Adrenal gland (tissue), 12 donors: ENCODE data around the gene DNM1. TPM values are rescaled to one million over a fixed set of nuclear protein-coding genes. Genes with fewer than 3 reads are reported as not detected.

Source experiments
- DNase-seq, 7 donors: peaks; one replicate each; pipeline ENCODE4 v3.0.0-alpha.2; 2019 to 2020
- H3K27ac ChIP-seq, 5 donors: fragments of 200-600 bp; sonication (generic) in 4 of 5; 1 replicate in 3 of 5; 2 replicates in 2 of 5; pipeline versions ENCODE4 v1.5.1 to v1.8.0; 2016 to 2020; ENCODE audit warnings: mild to moderate bottlenecking in 1 of 5
- H3K27me3 ChIP-seq: fragments of 200-600 bp; 2 replicates; pipeline ENCODE4 v1.8.0; 2021
- H3K36me3 ChIP-seq, 2 donors: fragments of 200-600 bp; replicated peaks in 1 of 2; 1 replicate in 1 of 2; 2 replicates in 1 of 2; pipeline versions ENCODE4 v1.5.1 to v1.8.0; 2018 to 2022
- H3K4me1 ChIP-seq, 2 donors: fragments of 200-600 bp; replicated peaks in 1 of 2; 1 replicate in 1 of 2; 2 replicates in 1 of 2; pipeline versions ENCODE4 v1.5.1 to v1.8.0; 2018 to 2021
- H3K4me3 ChIP-seq, 4 donors: fragments of 200-600 bp; sonication (generic) in 3 of 4; one replicate each; pipeline ENCODE4 v1.5.1; 2016 to 2018
- H3K9me3 ChIP-seq, 3 donors: fragments of 200-600 bp; sonication (generic) in 1 of 3; replicated peaks in 1 of 3; 1 replicate in 2 of 3; 2 replicates in 1 of 3; pipeline versions ENCODE4 v1.5.1 to v1.8.0; 2016 to 2021
- CTCF ChIP-seq, 6 experiments: fragments of 450-650 bp in 4 of 6; fragments of 200-600 bp in 2 of 6; sonication (generic) in 1 of 6; IDR thresholded peaks; 1 replicate in 5 of 6; 2 replicates in 1 of 6; pipeline versions ENCODE4 v1.5.1 to v1.8.0; 2016 to 2021; ENCODE audit warnings: antibody characterized with exemption in 6 of 6, mild to moderate bottlenecking in 2 of 6, moderate library complexity in 1 of 6
- POLR2A ChIP-seq, 2 donors: fragments of 450-650 bp; IDR thresholded peaks; one replicate each; pipeline ENCODE4 v1.6.1; 2017; ENCODE audit warnings: antibody characterized with exemption in 2 of 2, mild to moderate bottlenecking in 2 of 2, moderate library complexity in 1 of 2
- WGBS, 4 donors: extraction: QIAGEN DNeasy Blood & Tissue Kit in 2 of 4; methylation state at CpG; one replicate each; pipeline versions ENCODE4 v1.1.5 to v1.1.7; 2013 to 2017; 5-methylcytosine and 5-hydroxymethylcytosine counted together
- intact Hi-C, 2 donors: fragments of 100-400 bp; cut with DNase I; formaldehyde crosslinking; loops; one replicate each; pipeline versions ENCODE4 v1.14.1 to v1.15.0; 2022 to 2023
- polyA plus RNA-seq, 3 donors: library from polyadenylated mRNA; stranded (reverse); fragments of 200-250 nt in 2 of 3; fragments of 350-450 nt in 1 of 3; fragmentation: Illumina TruSeq in 1 of 3; extraction: RNeasy Lipid Tissue Mini Kit (QIAGEN cat#74804) in 1 of 3; gene quantifications; one replicate each; pipeline ENCODE4 v1.2.3, GENCODE V29; 2013 to 2014
- total RNA-seq, 9 donors: library from RNA; depleted of rRNA in 4 of 9; stranded (reverse); fragments of >200 nt in 4 of 9; fragments of 120-200 nt in 1 of 9; fragmentation: NEBNext Ultra II Directional in 1 of 9; extraction: Animal tissue kit (Norgen Biotek cat#: 25700) in 1 of 9; gene quantifications; one replicate each; pipeline versions ENCODE4 v1.1.0 to v1.2.4, GENCODE V29; 2013 to 2023
- donor health status: healthy with polysubstance abuse.
- donor health status: Bipolar disorder and iron deficiency.
- donor health status: DM: yes; HTN: yes; CAD: no.
- donor health status: DM: no; HTN: no; CAD: no.
- donor health status: DM: no; HTN: no; CAD: no.
- donor health status: DM: yes; HTN: yes; CAD: no.

The DNM1 gene
- total and polyA plus RNA-seq, 12 donors, result 2.4 to 44.3 (median 12.2) TPM

GRCh38 chr9:128288273-128289004 lies 85.3 kb downstream of the DNM1 start:
- Histone ChIP-seq H3K27me3 (no peaks in the 10 kb centered on the region), H3K4me3 (no peak overlapping the region), H3K36me3 (peaks cover 0 to 19% of the 10 kb centered on the region in 2 donors), H3K4me1 (no peaks in the 10 kb centered on the region), H3K9me3 (no peaks in the 10 kb centered on the region), H3K27ac (no peak overlapping the region)
- DNase-seq, result no peak
- intact Hi-C loops, result no loop called here
- TF ChIP-seq POLR2A (IDR thresholded peaks at IDR 0.05) (no peak), CTCF (IDR thresholded peaks at IDR 0.05) (no peak)
- 87 to 92% (median 88%) methylated on average over 9 to 11 of the region's 11 CpGs for WGBS, 4 donors

- WGBS, 4 donors, result 96 to 100% (median 96%) methylated on average over 3 of the region's 3 CpGs
- H3K4me1 ChIP-seq, result no peaks in the 10 kb centered on the region
Measured at GRCh38 chr9:128292009-128292408, 88.8 kb downstream of the DNM1 start.

GRCh38 chr9:128293091-128293490 lies 89.9 kb downstream of the DNM1 start:
- Histone ChIP-seq H3K9me3 (no peaks in the 10 kb centered on the region), H3K4me3 (no peak overlapping the region), H3K27ac (no peak overlapping the region), H3K27me3 (no peaks in the 10 kb centered on the region), H3K36me3 (peaks cover 0 to 3% of the 10 kb centered on the region in 2 donors), H3K4me1 (no peaks in the 10 kb centered on the region)
- DNase-seq, result no peak
- 84 to 93% (median 91%) methylated on average over 4 of the region's 4 CpGs for WGBS, 4 donors
- intact Hi-C loops, result loop anchor here (5.0 to 10.0 kb wide), 2 partner anchors 49 to 52 kb away; partner anchors contain the start of gene SLC27A4 (in 2 of the 2)
- TF ChIP-seq POLR2A (IDR thresholded peaks at IDR 0.05), result no peak
- no peak for TF ChIP-seq CTCF (IDR thresholded peaks at IDR 0.05)

More at GRCh38 chr9:128292009-128292408, 88.8 kb downstream of the DNM1 start:
- no peak overlapping the region for H3K27ac ChIP-seq
- H3K4me3 ChIP-seq, result no peak overlapping the region
- peaks cover 0 to 4% of the 10 kb centered on the region in 2 donors for H3K36me3 ChIP-seq
- TF ChIP-seq POLR2A (IDR thresholded peaks at IDR 0.05) (no peak), CTCF (IDR thresholded peaks at IDR 0.05) (no peak)
- DNase-seq, result no peak
- H3K27me3 ChIP-seq, result no peaks in the 10 kb centered on the region
- H3K9me3 ChIP-seq, result no peaks in the 10 kb centered on the region
- intact Hi-C loops, result loop anchor here (5.0 to 10.0 kb wide), 2 partner anchors 50 to 53 kb away; partner anchors contain the start of gene SLC27A4 (in 2 of the 2)

- Histone ChIP-seq H3K4me3 (no peak overlapping the region), H3K27ac (no peak overlapping the region), H3K4me1 (no peaks in the 10 kb centered on the region), H3K36me3 (no peaks in the 10 kb centered on the region), H3K9me3 (no peaks in the 10 kb centered on the region), H3K27me3 (no peaks in the 10 kb centered on the region)
- TF ChIP-seq POLR2A (IDR thresholded peaks at IDR 0.05) (no peak), CTCF (IDR thresholded peaks at IDR 0.05) (no peak)
- DNase-seq, result no peak
- 85 to 92% (median 87%) methylated on average over 3 to 4 of the region's 4 CpGs for WGBS, 4 donors
- intact Hi-C loops, result loop anchor here (5.0 to 10.0 kb wide), 2 partner anchors 48 to 51 kb away; partner anchors contain the start of gene SLC27A4 (in 2 of the 2)
Measured at GRCh38 chr9:128294142-128294541, 91.0 kb downstream of the DNM1 start.
